CD4-positive, CD25-positive, alpha-beta regulatory T cell (primary cell): ENCODE results near the gene DDIAS. TPM values are rescaled to one million over a fixed set of nuclear protein-coding genes. Genes with fewer than 3 reads are reported as not detected.
"Not testable (repeated sequence)": the region's sequence is repeated elsewhere in the genome, so short reads cannot be mapped to it uniquely, and the experiment has no call there.

Experiments used
- ATAC-seq, 2 donors: fragments of 150-1000 bp; cut with Tn5 transposase; one replicate each; pipeline ENCODE4 v1.10.0; 2021; ENCODE audit warnings: low read depth in 2 of 2, moderate number of reproducible peaks in 2 of 2, moderate library complexity in 1 of 2
- DNase-seq, 3 donors: peaks; one replicate each; pipeline versions ENCODE4 v3.0.0 to v3.0.0-alpha.2; 2012 to 2022; ENCODE audit warnings: mixed read lengths in 1 of 3
- H3K27ac ChIP-seq: one replicate; pipeline ENCODE4 v1.7.0; 2013; ENCODE audit warnings: mild to moderate bottlenecking, low read length; ENCODE audit not compliant: insufficient read depth, poor library complexity, severe bottlenecking
- H3K27me3 ChIP-seq: one replicate; pipeline ENCODE4 v1.7.0; 2013; ENCODE audit warnings: low read length; ENCODE audit not compliant: control insufficient read depth, insufficient read depth
- H3K36me3 ChIP-seq: one replicate; pipeline ENCODE4 v1.7.0; 2013; ENCODE audit warnings: mild to moderate bottlenecking, low read length, moderate library complexity; ENCODE audit not compliant: control insufficient read depth, insufficient read depth
- H3K4me1 ChIP-seq: 2 replicates; pipeline ENCODE4 v1.7.0; 2013; ENCODE audit warnings: mild to moderate bottlenecking, low read length; ENCODE audit not compliant: insufficient read depth, control insufficient read depth, poor library complexity, severe bottlenecking
- H3K4me3 ChIP-seq: one replicate; pipeline ENCODE4 v1.7.0; 2013; ENCODE audit warnings: low read depth, mild to moderate bottlenecking, low read length, moderate library complexity
- H3K9me3 ChIP-seq, 2 experiments: 1 replicate in 1 of 2; 2 replicates in 1 of 2; pipeline ENCODE4 v1.7.0; 2013; ENCODE audit warnings: low read length in 2 of 2, mild to moderate bottlenecking in 1 of 2, moderate library complexity in 1 of 2; ENCODE audit not compliant: control insufficient read depth in 2 of 2
- H3K27ac Mint-ChIP-seq, 3 donors: one replicate each; pipeline ENCODE4 v1.8.0; 2020 to 2022; ENCODE audit warnings: mild to moderate bottlenecking in 3 of 3, mixed read lengths in 3 of 3, moderate library complexity in 2 of 3
- H3K27me3 Mint-ChIP-seq: one replicate; pipeline ENCODE4 v1.8.0; 2022; ENCODE audit warnings: mild to moderate bottlenecking, mixed read lengths
- H3K36me3 Mint-ChIP-seq: one replicate; pipeline ENCODE4 v1.8.0; 2020; ENCODE audit warnings: mixed read lengths
- H3K4me1 Mint-ChIP-seq, 4 donors: one replicate each; pipeline ENCODE4 v1.8.0; 2020 to 2022; ENCODE audit warnings: mixed read lengths in 4 of 4, mild to moderate bottlenecking in 1 of 4
- H3K4me3 Mint-ChIP-seq, 4 donors: one replicate each; pipeline ENCODE4 v1.8.0; 2020 to 2022; ENCODE audit warnings: mild to moderate bottlenecking in 4 of 4, mixed read lengths in 4 of 4, moderate library complexity in 3 of 4
- H3K9me3 Mint-ChIP-seq, 7 donors: one replicate each; pipeline ENCODE4 v1.8.0; 2020 to 2022; ENCODE audit warnings: mixed read lengths in 7 of 7, mild to moderate bottlenecking in 3 of 7, moderate library complexity in 2 of 7
- polyA plus RNA-seq, 4 donors: library from polyadenylated mRNA; unstranded; fragments of 300-500 nt; fragmentation: Illumina TruSeq; gene quantifications; one replicate each; pipeline ENCODE4 v1.2.3, GENCODE V29; 2021
- total RNA-seq: library from RNA; stranded (reverse); gene quantifications from one replicate; pipeline ENCODE4 v1.2.3, GENCODE V29; 2022

The DDIAS gene
- total and polyA plus RNA-seq, 5 donors from 2014 or later, result 0.86 to 2.8 (median 1.5) TPM

DNA sequence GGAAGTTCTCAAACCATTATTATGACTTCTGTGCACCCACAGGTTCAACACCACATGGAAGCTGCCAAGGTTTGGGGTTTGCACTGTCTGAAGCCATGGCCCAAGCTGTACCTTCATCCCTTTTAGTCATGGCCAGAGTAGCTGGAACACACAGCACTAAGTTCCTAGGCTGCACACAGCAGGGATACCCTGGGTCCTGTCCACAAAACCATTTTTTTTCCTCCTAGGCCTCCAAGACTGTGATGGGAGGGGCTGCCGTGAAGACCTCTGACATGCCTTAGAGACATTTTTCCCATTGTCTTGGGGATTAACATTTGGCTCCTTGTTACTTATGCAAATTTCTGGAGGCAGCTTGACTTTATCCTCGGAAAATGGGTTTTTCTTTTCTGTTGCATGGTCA lies 42.7 kb downstream of the DDIAS start:
- no peaks in the 10 kb centered on the region for H3K4me1 ChIP-seq
- Mint-ChIP-seq H3K36me3 (peaks cover 4% of the 10 kb centered on the region), H3K4me1 (peaks cover 4 to 24% (median 16%) of the 10 kb centered on the region in 4 donors), H3K27ac (peak overlapping the region in 1 of 3 donors; percentile 49), H3K4me3 (no peak overlapping the region), H3K9me3 (peaks cover 0 to 16% (median 6%) of the 10 kb centered on the region in 7 donors), H3K27me3 (no peaks in the 10 kb centered on the region)
- H3K9me3 ChIP-seq, result no peaks in the 10 kb centered on the region
- H3K4me3 ChIP-seq, result no peak overlapping the region
- DNase-seq (no peak), ATAC-seq (no peak)
- no peaks in the 10 kb centered on the region for H3K36me3 ChIP-seq
- no peaks in the 10 kb centered on the region for H3K27me3 ChIP-seq
- H3K27ac ChIP-seq, result no peak overlapping the region

DNA sequence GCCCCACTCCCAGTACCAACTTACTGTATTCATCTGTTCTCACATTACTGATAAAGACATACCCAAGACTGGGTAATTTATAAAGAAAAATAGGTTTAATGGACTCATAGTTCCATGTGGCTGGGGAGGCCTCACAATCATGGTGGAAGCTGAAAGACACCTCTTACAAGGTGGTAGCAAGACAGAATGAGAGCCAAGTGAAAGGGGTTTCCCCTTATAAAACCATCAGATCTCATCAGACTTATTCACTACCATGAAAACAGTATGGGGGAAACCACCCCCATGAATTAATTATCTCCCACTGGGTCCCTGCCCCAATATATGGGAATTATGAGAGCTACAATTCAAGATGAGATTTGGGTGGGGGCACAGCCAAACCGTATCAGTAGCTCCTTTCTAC lies 43.5 kb downstream of the DDIAS start:
- not testable (repeated sequence) for H3K4me3 ChIP-seq, H3K4me3 Mint-ChIP-seq, DNase-seq, H3K36me3 ChIP-seq, ATAC-seq, H3K27ac ChIP-seq, H3K27me3 ChIP-seq, H3K4me1 ChIP-seq, H3K36me3 Mint-ChIP-seq, H3K9me3 ChIP-seq, H3K27me3 Mint-ChIP-seq
- H3K27ac Mint-ChIP-seq, result peak overlapping the region in 1 of 3 donors; percentile 49
- peaks cover 0 to 18% (median 6%) of the 10 kb centered on the region in 7 donors for H3K9me3 Mint-ChIP-seq
- H3K4me1 Mint-ChIP-seq, result peaks cover 4 to 22% (median 15%) of the 10 kb centered on the region in 4 donors

DNA sequence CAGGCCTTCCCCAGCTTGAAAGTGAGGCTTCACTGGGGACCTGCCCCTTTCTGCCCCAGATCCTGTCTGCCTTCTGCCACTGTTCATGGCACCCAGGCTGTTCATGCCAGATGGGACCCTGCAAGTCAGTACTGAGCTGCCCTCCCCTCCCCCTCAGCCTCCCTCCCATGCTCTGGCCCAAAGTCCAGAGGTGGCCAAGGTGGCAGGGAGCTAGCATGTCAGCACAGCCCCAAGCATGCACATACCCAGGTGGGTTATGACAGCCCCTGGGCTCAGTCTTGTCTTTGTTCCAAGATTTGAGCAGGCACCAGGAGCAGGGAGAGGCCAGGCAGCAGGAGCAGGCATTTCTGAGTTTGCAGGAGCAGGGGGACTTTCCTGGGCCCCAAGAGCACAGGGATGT lies 44.1 kb downstream of the DDIAS start:
- Histone ChIP-seq H3K4me3 (no peak overlapping the region), H3K27ac (no peak overlapping the region), H3K36me3 (no peaks in the 10 kb centered on the region), H3K9me3 (no peaks in the 10 kb centered on the region), H3K4me1 (no peaks in the 10 kb centered on the region), H3K27me3 (no peaks in the 10 kb centered on the region)
- H3K27ac Mint-ChIP-seq, result no peak overlapping the region
- peaks cover 0 to 17% (median 6%) of the 10 kb centered on the region in 7 donors for H3K9me3 Mint-ChIP-seq
- no peaks in the 10 kb centered on the region for H3K27me3 Mint-ChIP-seq
- DNase-seq (no peak), ATAC-seq (no peak)
- peaks cover 4 to 19% (median 14%) of the 10 kb centered on the region in 4 donors for H3K4me1 Mint-ChIP-seq
- H3K36me3 Mint-ChIP-seq, result peaks cover 4% of the 10 kb centered on the region
- no peak overlapping the region for H3K4me3 Mint-ChIP-seq

DNA sequence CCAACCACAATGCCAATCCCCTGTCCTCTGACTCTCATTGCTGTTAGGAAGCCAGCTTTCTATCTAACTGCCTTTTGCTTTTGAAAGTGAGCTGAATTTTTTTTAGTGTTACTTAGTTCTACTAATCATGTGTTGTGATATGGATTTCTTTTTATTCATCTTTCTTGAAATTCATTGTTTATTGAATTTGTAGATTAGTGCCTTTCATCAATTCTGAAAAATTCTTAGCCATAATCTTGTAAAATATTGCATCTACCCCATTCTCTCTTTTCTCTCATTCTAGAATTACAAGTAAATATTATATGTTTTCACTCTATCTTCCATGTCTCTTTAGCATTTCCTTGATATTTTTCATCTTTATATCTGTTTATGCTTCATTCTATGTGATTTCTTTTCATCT lies 47.8 kb downstream of the DDIAS start:
- ATAC-seq, result no peak
- peaks cover 5% of the 10 kb centered on the region in 2 experiments for H3K9me3 ChIP-seq
- H3K4me3 Mint-ChIP-seq, result no peak overlapping the region
- peaks cover 5 to 22% (median 13%) of the 10 kb centered on the region in 4 donors for H3K4me1 Mint-ChIP-seq
- peaks cover 18% of the 10 kb centered on the region for H3K36me3 Mint-ChIP-seq
- H3K27me3 ChIP-seq, result no peaks in the 10 kb centered on the region
- no peak overlapping the region for H3K27ac Mint-ChIP-seq
- H3K36me3 ChIP-seq, result no peaks in the 10 kb centered on the region
- peaks cover 0 to 28% (median 11%) of the 10 kb centered on the region in 7 donors for H3K9me3 Mint-ChIP-seq
- no peak overlapping the region for H3K27ac ChIP-seq
- peaks cover 12% of the 10 kb centered on the region for H3K27me3 Mint-ChIP-seq
- no peak overlapping the region for H3K4me3 ChIP-seq
- no peaks in the 10 kb centered on the region for H3K4me1 ChIP-seq
- no peak for DNase-seq

DNA sequence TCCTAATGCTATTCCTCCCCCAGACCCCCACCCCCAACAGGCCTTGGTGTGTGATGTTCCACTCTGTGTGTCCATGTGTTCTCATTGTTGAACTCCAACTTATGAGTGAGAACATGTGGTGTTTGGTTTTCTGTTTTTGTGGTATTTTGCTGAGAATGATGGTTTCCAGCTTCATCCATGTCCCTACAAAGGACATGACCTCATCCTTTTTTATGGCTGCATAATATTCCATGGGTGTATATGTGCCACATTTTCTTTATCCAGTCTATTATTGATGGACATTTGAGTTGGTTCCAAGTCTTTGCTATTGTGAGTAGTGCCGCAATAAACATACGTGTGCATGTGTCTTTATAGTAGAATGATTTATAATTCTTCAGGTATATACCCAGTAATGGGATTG lies 49.0 kb downstream of the DDIAS start:
- Mint-ChIP-seq H3K9me3 (peaks cover 1 to 37% (median 14%) of the 10 kb centered on the region in 7 donors), H3K36me3 (peaks cover 26% of the 10 kb centered on the region), H3K27me3 (peaks cover 12% of the 10 kb centered on the region), H3K4me1 (peaks cover 14 to 30% (median 21%) of the 10 kb centered on the region in 4 donors)
- not testable (repeated sequence) for H3K9me3 ChIP-seq, ATAC-seq, H3K4me3 Mint-ChIP-seq, H3K27me3 ChIP-seq, H3K36me3 ChIP-seq, H3K4me1 ChIP-seq, H3K27ac Mint-ChIP-seq, H3K27ac ChIP-seq, H3K4me3 ChIP-seq, DNase-seq

DNA sequence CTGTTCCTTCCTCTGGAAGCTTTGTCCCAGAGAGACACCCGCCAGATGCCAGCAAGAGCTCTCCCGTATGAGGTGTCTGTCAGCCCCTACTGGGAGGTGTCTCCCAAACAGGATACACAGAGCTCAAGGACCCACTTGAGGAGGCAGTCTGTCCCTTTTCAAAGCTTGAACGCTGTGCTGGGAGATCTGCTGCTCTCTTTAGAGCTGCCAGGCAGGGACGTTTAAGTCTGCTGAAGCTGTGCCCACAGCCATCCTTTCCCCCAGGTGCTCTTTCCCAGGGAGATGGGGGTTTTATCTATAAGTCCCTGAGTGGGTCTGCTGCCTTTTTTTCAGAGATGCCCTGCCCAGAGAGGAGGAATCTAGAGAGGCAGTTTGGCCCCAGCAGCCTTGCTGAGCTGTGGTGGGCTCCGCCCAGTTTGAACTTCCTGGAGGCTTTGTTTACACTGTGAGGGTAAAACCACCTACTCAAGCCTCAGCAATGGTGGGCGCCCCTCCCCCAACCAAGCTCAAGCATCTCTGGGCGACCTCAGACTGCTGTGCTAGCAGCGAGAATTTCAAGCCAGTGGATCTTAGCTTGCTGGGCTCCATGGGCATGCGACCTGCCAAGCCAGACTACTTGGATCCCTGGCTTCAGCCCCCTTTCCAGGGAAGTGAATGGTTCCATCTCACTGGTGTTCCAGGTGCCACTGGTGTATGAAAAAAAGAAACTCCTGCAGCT lies 54.4 kb downstream of the DDIAS start:
- Mint-ChIP-seq H3K27me3 (peaks cover 12% of the 10 kb centered on the region), H3K9me3 (peaks cover 1 to 46% (median 15%) of the 10 kb centered on the region in 7 donors), H3K36me3 (peaks cover 24% of the 10 kb centered on the region), H3K4me3 (peak overlapping the region; percentile 72 to 79 (median 76)), H3K27ac (peak overlapping the region; percentile 73 to 95 (median 75)), H3K4me1 (peaks cover 25 to 69% (median 44%) of the 10 kb centered on the region in 4 donors)
- H3K27ac ChIP-seq, result peak overlapping the region; percentile 42
- H3K4me1 ChIP-seq, result peaks cover 55% of the 10 kb centered on the region
- peak; percentile 22 to 30 for ATAC-seq
- H3K36me3 ChIP-seq, H3K27me3 ChIP-seq, H3K9me3 ChIP-seq: not testable (repeated sequence)
- peak overlapping the region; percentile 52 for H3K4me3 ChIP-seq
- peak; percentile 38 to 81 (median 78) for DNase-seq

DNA sequence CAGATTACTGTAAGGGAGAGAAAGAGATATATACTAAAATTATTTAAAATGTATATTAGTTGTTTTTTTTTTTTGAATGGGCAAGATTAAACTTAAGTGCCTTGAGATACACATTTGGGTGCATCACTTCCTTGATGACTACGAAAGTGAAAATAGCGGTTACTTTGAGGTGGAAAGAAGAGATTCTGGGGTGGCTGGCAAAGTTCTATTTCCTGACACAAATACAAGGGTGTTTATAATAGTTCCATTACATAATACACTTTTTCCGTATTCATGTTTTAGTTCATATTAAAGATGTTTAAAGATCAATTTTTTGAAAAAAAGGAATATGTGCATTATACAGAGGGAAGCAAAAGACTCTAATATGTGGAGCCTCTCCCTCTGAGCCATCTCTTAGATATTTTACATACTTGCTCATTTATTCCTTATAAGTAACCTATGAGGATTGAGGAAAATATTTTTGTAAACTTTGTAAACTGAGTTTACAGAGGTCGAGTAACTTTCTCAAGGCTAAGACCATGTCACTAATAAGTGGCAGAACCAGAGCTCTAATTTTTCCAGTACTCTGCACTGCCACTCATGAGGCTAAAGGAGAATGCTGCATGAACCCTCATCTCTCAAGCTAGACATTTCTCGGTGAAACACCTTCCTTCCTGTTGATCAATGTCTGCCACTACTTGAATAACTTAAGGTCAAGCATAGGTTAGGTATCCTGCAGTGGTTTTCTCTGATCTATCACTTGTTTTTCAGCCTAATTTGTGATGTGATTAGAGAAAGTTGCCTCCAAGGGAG lies 58.6 kb downstream of the DDIAS start:
- H3K36me3 ChIP-seq, result no peaks in the 10 kb centered on the region
- peak overlapping the region; percentile 85 for H3K4me3 ChIP-seq
- DNase-seq (peak; percentile 23 to 89 (median 85)), ATAC-seq (peak; percentile 84 to 85)
- Mint-ChIP-seq H3K9me3 (peaks cover 0 to 13% (median 1%) of the 10 kb centered on the region in 7 donors), H3K36me3 (peaks cover 2% of the 10 kb centered on the region), H3K4me1 (peaks cover 28 to 85% (median 58%) of the 10 kb centered on the region in 4 donors), H3K27me3 (no peaks in the 10 kb centered on the region), H3K4me3 (peak overlapping the region; percentile 52 to 88 (median 74)), H3K27ac (peak overlapping the region; percentile 90 to 96 (median 96))
- no peaks in the 10 kb centered on the region for H3K27me3 ChIP-seq
- peak overlapping the region; percentile 81 for H3K27ac ChIP-seq
- H3K9me3 ChIP-seq, result peaks cover 0 to 3% of the 10 kb centered on the region in 2 experiments
- peaks cover 66% of the 10 kb centered on the region for H3K4me1 ChIP-seq
